HUDEP-2 (cell line): ENCODE measurements around the gene PEG3.
"Not testable (repeated sequence)": the region's sequence is repeated elsewhere in the genome, so short reads cannot be mapped to it uniquely, and the experiment has no call there.

Source experiments
- DNase-seq, 76 experiments: peaks; one replicate each; lab custom pipeline; 2025; ENCODE audit not compliant: unreplicated experiment in 76 of 76; lab: John Stamatoyannopoulos, UW

PEG3 gene

GRCh38 chr19:56840451-56841192 lies at the start of gene PEG3, which contains the start of gene ZIM2:
TSS of gene PEG3 (minus strand) at chr19:56840726. CDS start at chr19:56824655, 16,071 bp downstream.
TSS of gene ZIM2 (minus strand) at chr19:56840726. CDS start at chr19:56824277, 16,449 bp downstream.
- DNase-seq: peak in 36 of 76 experiments; percentile 6 to 73 (median 40)

DNA sequence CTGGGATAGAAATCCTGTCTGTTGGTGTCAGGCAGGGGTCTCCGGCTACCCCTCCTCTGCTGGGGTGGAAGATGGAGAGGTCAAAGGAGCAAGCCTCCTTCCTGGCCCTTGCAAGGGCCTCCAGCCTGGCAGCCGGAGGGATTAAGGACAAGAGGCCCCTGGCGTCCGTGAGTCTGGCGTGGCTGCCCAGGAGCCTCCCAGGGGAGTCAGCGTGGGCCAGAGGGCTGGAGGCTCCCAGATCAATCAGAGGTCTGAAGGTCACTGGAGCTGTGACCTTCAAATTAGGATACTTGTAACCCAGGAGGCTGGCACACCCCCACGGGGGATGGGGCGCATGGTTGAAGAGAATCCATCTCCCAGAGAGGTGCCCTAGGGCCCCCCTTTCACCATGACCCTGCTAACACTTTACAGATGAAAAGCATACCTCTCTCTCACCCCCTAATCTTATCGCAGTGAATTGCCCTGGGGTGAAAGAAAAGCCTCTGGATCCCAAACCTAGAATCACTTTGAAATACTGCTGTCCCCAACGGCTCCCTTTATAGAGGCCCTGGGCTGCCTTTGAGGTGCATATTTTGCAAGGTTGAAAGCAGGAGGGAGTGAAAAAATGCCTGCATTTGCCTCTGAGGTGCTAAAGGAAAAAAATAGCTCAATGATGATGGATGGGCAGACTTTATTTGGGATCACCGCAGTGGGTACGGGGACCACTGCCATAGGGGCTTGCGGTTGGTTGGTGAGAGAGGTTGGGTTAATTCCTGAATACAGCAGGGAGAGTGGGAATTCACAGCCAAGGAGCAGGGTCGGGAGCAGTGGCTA lies 44.9 kb upstream of the PEG3 start:
- DNase-seq: no peak

- DNase-seq: no peak
Measured at GRCh38 chr19:56884441-56884840, 43.9 kb upstream of the PEG3 start.

GRCh38 chr19:56880592-56881190 lies 40.2 kb upstream of the PEG3 start:
- no peak for DNase-seq

DNA sequence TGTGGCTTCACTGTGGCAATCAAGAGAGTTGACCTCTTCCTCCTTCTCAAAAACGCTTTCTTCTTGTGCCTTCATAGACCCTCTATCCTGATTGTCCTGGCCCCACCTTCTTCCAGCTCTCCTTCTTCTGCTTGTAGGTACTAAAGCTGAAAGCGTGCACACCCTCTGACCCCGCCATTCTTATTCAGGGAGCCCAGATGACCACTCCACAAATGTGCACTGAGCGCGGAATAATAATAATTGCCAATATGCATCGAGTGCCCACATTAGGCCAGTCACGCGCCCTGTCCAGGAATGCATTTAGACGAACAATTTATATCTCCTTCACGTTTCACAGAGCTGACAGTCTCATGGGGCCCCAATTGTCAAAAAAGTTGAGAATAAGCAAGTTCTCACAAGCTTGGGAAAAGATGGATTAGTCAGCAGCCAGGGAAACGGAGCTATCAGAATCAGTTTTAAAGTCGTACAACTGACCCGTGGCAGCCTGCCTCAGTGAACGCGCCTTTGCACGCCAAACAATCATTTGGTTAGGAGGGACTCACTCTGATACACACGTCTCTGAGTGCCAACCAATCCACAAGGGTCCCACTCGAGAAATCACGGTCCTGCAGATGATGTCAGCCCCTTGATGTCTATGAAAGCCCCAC lies 36.7 kb upstream of the PEG3 start:
- DNase-seq: no peak

DNA sequence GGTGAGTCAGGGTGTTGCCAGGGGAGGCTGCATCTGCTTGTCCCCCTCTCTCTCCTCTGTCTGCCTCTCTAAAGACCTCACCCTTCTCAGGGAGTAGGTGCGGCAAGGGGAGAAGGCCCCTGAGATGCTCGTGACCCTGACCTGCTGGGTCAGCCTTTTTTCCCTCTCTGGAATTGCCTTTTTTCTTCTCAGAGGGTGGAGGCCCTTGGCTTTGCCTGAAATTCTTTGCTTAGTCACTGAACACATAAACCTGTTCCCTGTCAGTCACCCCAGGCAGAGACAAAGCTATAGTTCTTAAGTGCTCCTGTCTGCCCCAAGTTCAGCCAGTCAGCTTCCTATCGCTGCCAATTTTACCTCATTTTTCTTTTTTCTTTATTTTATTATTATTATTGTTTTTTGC lies 35.2 kb upstream of the PEG3 start:
- no peak for DNase-seq

DNA sequence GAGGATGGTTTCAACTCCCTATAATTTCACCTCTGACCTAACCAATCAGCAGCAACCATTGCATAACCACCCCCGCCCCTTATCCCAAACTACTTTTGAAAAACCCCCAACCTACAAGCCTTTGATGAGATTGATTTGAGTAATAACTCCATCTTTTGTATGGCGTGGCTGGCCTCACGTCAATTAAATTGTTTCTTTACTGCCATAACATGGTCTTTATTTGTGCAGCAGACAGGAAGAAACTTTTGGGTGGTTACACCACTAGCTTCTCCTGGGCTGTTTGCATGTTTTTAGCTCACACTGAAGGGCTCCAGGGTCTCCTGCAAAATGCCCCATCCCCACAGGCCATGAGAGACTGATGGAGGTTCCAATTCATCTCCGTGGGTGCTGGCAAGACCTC lies 34.0 kb upstream of the PEG3 start:
- DNase-seq: no peak

- no peak for DNase-seq
Measured at GRCh38 chr19:56873493-56873892, 33.0 kb upstream of the PEG3 start.

DNA sequence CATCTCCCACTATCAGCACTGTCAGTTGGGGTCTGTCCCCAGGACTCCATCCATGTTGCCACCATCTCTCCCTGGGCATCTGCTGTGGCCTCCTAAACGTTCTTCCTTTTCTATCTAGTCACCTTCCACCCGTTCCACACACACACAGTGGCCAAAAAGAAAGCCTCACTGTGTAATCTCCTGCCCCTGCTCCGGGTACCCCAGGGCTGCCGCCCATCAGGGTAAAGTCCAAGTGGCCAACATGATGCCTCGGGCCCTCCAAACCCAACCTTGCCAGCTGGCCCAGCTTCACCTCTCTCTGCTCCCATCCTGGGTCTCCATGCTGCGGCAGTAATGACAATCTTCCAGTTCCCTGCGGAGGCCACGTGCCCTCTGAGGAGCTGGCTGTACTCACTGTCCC lies 29.4 kb upstream of the PEG3 start:
- no peak for DNase-seq

DNA sequence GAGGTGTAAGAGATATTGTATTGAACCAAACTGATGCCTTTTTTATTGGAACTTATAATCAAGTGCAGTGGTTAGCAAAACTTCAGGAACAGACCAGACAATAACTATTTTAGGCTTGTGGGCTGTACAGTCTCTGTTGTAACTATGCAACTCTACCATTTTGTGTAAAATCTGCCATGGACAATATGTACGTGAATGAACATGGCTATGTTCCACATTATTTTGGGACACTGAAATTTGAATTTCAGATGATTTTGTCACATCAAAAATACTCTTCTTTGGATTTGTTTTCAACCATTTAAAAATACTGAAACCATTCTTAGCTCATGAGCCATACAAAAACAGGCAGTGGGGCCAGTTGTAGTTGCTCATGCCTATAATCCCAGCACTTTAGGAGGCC lies 27.9 kb upstream of the PEG3 start:
- DNase-seq: no peak

GRCh38 chr19:56866538-56866937 lies 26.0 kb upstream of the PEG3 start:
- no peak for DNase-seq

DNA sequence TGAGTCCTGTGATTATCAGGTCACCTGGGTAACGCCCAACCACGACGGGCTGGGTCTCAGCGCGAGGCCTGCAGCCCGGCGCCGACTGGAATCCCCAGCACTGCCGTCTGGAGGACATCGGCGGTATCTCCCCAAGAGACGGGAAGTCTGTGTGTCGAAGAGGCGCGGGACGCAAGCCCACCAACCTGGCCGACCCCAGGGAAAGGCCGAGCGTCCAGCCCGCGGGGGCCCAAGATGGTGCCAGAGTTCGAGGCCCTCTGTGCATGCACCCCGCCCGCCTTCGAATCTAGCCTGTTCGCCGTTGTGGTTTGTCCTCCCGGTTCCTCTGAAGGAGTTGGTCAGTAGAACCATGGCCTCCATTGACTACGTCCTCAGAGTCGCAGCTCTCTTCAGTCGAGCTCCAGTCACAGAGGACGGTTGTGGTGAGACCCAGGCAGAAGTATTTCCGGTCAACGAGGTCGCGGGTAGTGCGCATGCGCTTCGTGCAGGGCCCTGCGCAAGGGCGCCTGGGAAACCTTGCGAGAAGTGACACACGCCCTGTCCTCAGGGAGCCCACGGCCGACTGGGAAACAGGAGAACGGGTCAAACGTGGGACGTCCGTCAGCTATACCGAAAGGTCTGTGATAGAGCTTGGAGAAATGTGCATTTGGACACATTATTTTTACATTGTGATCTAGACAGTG lies 24.1 kb upstream of the PEG3 start:
- DNase-seq: no peak

GRCh38 chr19:56862741-56863140 lies 22.2 kb upstream of the PEG3 start:
- no peak for DNase-seq

DNA sequence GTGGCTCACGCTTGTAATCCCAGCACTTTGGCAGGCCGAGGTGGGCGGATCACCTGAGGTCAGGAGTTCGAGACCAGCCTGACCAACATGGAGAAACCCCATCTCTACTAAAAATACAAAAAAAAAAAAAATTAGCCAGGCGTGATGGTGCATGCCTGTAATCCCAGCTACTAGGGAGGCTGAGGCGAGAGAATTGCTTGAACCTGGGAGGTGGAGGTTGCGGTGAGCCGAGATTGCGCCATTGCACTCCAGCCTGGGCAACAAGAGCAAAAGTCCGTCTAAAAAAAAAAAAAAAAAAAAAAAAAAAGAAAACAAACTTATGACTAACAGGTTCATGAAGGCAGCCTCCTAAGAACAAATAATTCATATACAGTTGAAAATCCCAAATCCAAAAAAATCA lies 19.9 kb upstream of the PEG3 start:
- not testable (repeated sequence) for DNase-seq

DNA sequence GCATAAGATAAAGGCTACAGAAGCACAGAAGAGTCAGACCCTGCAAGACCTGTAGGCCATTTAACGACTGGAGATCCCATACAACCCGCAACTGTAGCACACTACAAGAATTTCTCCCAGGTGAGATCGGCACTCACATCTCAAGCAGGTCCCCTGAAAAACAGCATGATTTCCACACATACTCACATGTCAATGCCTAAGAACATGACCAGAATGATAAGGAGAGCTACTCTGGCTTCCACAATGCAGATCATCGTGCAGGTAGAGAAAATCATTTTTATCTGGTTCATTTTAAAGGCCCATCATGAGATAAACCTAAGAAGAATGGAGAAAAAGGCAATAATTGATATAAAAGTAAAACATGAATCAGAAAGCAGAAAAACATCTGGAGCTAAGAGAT lies 17.5 kb upstream of the PEG3 start:
- DNase-seq: no peak

- DNase-seq: no peak
Measured at GRCh38 chr19:56856822-56857221, 16.3 kb upstream of the PEG3 start.

DNA sequence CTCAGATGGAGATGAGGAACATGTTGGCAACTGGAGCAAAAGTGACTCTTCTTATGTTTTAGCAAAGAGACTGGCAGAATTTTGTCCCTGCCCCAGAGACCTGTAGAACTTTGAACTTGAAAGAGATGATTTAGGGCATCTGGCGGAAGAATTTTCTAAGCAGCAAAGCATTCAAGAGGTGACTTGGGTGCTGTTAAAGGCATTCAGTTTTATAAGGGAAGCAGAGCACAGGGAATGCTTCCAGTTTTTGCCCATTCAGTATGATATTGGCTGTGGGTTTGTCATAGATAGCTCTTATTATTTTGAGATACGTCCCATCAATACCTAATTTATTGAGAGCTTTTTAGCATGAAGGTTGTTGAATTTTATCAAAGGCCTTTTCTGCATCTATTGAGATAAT lies 11.8 kb upstream of the PEG3 start:
- DNase-seq: not testable (repeated sequence)

- no peak for DNase-seq
Measured at GRCh38 chr19:56848166-56848565, 7.6 kb upstream of the PEG3 start.

GRCh38 chr19:56842412-56842811 lies 1.9 kb upstream of the PEG3 start:
- no peak for DNase-seq

DNA sequence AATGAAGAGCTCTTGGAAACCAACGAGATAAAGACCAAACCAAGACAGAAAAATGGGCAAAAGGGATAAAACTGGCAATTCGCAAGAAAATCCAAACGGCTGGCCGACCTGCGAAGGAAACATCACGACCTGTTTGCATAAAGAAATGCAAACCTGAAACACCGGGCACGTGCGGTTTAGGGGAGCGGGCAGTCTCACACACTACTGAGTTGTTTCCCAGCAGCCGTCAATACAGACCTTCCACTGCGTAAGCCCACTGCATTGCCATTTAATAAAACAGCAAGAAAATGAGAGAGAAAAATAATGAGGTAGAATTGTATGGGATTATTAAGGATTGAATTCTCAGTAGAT lies 642 bp upstream of the PEG3 start:
- DNase-seq: no peak
